GM12878 (cell line): ENCODE results near the gene CBLIF.

Source experiments
- MTA2 ChIP-seq: fragments of 450-650 bp; IDR thresholded peaks from 2 replicates; pipeline ENCODE4 v1.6.1; 2016; ENCODE audit warnings: low read depth, mild to moderate bottlenecking, moderate library complexity
- MXI1 ChIP-seq: fragments of 150-350 bp; IDR thresholded peaks from 2 replicates; pipeline ENCODE4 v1.6.1; 2011; ENCODE audit warnings: low read depth, mild to moderate bottlenecking, inconsistent platforms, low read length, improper control_type of control experiment
- TCF12 ChIP-seq: IDR thresholded peaks from 2 replicates; pipeline ENCODE4 v1.6.1; 2011; ENCODE audit warnings: low read depth, mild to moderate bottlenecking, low read length

DNA sequence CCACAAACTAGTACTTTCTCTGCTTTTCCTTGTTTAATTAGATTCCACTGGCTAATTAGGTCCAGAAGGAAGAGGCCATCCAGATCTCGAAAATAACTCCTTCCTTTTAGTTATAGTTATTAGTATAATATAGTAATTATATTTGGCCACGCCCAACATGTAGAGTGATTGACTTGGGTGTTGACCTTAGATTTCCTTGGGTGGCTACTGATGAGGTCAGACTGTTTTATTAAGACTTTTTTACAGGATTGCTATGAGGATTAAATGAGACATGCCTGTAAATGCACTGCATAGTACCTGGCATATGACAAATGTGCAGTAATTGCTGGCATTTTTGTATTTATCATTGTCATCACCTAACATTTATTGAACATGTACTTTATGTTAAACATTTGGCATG lies 63.2 kb downstream of the CBLIF start:
- TF ChIP-seq MXI1 (no peak), TCF12 (no peak), MTA2 (no peak)
